Stimulated activated CD8-positive, alpha-beta memory T cell treated with anti-CD3 and anti-CD28 coated beads, Interleukin-4, amount 100 ng/mL, for 4 hours (primary cell): Measurements from ENCODE around the gene XXYLT1.
"Not testable (repeated sequence)": the region's sequence is repeated elsewhere in the genome, so short reads cannot be mapped to it uniquely, and the experiment has no call there.

Experiments used
- DNase-seq, 2 donors: peaks; one replicate each; pipeline ENCODE4 v3.0.0-alpha.2; 2020; ENCODE audit warnings: low read depth in 2 of 2, low spot score in 1 of 2

XXYLT1 gene

DNA sequence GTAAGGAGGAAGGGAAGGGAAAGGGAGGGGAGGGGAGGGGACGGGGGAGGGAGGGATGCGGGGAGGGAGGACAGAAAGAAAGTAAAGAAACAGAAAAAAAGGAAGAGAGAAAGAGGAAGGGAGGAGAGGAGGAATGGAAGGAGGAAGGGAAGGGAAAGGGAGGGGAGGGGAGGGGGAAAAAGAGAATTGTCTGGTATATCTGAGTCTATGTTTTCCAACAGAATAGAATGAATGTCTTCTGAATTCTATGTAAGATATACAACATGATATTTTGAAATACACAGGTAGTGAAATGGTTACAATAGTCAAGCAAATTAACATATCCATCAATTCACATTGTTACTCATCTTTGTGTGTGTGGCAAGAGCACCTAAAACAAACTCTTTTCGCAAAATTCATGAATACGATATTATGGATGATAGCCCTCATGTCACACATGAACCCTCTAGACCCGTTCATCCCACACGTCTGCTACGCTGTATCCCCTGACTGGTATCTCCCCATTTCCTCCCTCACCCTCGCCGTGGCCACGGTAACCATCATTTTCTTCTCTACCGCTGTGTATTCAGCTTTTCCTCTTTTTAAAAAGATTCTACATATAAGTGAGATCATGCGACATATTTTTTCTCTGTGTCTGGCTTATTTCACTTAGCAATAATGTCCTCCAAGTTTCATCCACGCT is 168.9 kb downstream of the XXYLT1 start:
- DNase-seq, result no peak

DNA sequence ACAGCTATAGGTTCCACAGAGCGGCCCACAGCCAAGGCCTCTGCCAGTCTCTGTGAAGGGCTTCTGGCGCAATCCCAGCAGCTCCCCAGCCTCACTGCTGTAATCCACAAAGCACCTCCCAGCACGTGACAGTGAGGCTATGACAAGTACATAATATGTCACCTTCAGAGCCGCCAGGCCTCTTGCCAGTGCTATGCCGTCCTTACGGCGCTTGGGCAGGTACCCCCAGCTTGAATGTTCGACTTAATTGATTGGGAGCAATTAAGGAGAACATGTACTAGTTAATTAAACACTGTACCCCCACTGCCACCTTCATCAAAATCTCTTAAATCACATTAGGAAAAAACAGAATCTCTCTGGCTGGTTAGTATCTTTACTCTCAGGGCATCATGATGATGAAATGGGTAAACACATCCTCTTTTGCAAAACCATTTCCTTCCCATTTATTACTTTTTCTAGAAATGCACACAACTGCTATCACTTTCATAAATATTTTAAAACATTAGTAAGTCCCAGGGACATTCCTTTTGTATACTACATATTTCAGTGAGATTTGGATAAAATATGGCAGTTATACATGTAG is 169.9 kb downstream of the XXYLT1 start:
- no peak for DNase-seq

DNA sequence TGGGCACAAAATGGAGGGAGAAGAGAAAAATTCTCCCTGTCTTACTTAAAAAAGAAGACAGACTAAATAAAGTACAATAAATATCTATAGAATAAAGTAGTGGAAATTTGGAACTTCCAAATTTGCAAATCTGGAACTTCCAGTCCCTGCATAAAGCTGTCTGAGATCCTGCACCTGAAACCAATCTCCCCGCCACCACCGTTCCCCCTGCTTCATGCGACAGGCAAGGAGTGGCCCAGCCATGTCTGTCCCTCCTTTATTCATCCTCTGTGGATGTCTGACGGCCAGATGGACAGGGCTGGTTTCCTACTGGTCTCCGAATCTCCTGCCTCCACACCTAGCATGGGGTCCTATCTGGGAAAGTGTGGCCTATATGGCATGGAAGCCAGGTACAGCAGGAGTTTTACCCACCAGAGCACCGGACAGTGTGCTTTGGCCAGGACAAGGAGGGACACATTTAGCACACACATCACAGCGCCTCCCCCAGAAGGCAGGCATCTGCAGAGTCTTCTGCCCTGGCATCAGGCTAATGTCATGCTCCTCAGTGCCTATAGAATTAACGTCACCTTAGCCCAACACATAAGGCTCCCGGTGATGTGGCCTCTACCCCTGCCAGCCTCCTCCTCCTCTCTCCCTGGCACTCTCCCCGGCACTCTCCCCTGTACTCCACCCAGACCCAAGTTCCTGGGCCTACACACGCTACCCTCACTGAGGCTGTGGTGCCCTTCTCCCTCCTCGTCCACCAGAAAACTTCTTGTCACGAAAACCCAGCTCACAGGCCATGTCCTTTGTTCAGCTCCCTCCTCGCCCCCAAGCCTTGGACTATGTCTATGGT is 170.8 kb downstream of the XXYLT1 start:
- DNase-seq, result no peak

DNA sequence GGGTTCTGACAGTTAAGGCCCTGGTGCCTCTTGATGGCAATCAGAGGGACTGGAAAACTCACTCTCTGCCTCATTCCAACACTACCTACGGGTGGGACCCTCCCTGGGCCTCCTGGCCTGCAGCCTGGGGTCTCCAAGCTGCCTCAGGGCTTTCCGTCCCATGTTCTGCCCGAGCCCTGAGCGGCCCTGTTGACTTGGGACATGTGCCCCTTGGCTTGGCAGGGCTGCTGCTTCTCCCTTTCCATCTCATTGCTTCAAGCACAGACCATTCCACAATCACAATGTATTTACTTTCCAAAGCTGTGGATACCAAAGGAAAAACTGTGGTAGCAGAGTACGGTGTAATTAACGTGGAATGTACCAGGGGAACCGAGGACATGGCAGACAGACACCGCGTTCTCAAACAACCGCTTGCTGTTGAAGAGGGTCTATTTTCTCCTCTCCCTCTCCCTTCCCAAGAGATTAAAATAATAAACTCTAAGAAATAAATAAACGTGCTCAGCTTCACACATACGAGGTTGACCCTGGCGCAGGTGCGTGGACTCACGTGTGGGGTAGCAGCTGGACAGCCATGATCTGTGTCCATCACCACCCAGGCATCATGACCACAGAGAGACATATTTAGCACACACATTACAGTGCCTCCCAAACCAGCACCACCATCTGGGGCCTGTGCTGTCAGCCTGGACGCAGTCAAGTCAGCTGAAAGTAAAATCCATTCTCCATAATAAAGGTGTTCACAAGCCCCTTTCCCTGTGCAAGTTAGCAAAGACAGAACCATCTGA is 172.0 kb downstream of the XXYLT1 start:
- DNase-seq, result no peak

DNA sequence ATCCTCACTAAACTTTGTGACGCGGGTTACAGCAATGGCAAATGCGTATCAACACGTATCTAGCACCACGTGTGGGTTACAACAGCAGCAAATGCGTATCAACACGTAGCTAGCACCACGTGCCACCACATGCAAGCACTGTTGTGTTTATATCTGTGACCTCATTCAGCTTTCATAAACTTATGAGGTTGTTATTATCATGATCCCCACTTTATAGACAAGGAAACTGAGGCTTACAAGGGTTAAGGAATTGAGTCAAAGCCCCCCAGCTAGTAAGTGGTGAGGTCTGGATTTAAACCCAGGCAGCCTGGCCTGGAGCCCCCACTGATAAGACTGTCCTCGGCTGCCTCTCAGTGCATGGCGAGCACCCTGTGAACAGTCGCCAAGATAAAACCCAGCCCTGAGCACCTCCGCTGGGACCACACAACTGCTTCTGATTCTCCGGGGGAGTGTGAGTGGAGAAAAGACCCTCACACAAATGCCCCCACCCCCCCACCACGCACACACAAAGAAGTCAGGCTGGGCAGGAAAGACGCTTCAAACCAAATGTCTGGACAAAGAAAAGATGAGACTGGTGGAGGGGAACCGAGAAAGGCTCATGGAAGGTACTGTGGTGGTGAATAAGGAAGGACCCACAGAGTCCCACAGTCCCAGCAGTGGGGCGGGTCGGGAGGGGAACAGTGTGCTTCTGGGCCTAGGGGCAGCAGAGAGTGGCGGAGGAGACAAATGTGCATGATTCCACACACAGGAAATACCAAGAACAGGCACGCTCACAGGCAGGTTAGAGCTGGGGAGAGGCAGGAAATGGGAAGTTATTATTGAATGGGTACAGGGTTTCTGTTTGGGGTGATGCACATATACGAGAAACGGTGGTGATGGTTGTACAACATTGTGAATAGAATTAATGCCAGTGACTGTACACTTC is 173.4 kb downstream of the XXYLT1 start:
- no peak for DNase-seq

DNA sequence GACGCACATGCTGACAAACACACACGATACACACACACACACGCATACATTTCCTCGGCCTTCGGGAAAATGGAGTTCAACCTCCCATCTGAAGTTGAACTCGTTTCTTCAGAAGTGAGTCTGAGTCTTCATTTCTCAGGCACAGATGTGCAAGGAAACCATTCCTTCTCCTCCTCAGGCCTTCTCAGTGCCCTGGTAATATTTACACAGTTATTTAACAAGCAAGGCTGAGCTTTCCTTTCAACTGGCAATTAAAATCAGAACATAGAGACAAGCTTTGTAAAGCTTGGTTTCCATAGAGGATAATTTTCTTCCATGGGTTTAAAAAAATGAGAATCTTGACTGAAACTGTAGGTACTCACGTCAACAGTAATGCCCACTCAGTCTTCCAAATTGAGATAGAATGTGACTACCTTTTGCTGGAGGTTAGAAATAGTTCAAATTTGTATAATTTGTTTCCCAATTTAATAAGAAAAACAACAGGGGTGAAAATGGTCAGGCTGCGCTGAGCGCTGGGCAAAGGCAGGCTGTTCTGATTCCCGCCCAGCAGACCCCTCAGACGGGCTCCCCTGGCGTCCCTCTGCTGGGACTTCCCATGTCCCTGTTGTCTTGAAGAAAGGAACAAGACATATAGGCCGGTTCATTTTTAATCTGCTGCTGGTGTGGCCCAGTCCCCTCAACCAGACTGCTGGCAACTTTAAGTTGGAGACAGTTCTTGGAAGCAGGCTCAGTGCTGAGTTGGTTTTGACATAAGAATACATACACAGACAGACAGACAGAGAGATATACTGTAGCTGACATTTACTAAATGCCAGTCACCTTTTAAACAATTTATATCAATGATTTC is 174.3 kb downstream of the XXYLT1 start:
- no peak for DNase-seq

DNA sequence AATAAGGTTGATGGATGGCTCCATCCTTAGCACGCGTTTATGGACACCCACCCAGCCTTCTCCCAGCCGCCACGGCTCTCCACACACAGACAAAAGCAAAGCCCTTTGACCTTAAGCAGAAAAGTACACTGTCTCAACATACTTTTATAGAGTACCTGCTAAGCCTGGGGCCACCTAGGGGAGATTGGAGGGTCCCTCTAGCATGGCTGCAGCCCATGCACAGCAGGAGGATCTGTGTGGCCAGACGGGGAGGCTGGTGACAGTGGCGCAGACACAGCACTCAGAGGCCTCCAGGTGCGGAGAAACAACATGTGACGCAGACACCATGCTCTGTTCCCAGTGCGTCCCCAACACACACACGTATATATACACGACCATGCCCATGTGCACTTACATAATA is 174.9 kb downstream of the XXYLT1 start:
- DNase-seq, result no peak

DNA sequence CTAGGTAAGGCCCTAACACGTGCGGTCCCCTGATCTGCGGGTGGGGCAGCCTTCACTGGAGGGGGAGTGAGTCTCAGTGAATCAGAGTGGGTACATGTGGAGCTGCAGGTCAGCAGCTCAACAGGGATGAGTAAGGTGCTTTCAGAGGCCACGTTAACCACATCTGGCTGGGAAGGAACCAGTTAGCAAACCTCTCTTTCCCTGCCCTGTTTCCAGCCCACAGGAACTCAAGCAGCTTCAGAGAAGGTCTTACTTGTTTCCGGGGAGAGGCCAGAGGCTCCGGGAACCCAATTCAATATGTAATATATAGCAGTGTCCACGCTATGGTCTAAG is 175.3 kb downstream of the XXYLT1 start:
- DNase-seq, result no peak

DNA sequence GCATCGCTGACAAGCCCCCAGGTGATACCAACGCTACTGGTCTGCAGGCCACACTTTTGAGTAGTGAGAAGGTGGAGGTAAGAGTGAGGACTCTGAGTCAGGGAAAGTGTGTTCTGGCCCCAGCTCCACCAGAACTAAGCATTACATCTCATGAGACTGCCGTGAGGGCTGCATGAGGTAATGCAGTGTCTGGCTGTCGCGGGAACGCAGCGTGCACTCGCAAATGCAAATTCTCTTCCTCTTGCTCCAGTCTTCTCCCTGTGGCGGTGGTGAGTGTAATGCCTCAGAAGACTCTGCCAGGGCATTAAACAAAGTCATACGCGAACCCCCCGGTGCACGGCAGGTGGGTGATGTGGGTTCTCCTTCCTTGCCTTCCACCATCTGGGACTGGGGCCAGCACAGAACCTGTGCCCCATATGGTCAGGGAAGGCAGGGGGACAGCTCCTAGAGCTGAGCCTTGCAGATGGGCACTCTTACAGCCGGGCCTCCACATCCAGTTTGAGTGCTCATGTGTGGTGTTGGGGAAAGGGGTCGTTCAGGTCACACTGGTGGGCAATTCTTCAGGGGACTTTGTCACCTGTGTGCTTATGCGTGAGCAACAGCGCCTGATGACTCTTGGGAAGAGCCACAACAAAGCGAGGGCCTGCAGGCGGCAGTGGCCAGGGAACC is 175.8 kb downstream of the XXYLT1 start:
- DNase-seq, result no peak

DNA sequence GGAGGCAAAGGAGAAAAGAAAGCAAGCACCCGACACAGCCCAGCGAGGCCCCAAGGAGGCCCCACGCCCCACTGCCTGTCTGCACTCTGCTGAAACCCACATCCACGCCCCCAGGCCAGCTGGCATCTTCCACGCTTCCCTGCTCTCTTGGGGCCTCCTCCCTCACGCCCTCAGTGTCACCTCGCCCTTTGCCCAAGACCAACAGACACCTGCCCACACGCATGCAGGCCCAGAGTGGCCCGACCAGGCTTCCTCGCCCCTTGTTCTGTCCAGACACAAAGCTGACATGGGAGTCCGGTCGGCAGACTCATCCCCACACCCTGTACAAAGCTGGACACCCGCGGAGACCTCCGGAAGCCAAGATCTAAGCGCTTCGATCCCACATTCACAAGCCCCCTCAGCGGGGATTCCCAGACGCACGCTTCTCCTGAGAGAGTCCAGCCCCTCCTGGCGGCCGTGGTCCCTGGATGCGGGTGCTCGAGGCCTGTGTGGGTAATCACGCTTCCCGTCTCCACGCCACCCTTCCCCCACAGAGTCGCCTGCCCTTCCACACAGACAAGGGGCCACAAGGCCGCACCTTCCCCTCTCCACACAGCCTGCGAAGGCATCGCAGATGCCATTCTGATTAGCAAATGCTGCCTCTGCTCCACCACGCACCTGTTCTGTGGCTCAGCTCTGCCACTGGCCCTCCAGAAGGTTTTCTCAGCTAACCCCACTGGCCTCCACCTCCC is 176.6 kb downstream of the XXYLT1 start:
- no peak for DNase-seq

DNA sequence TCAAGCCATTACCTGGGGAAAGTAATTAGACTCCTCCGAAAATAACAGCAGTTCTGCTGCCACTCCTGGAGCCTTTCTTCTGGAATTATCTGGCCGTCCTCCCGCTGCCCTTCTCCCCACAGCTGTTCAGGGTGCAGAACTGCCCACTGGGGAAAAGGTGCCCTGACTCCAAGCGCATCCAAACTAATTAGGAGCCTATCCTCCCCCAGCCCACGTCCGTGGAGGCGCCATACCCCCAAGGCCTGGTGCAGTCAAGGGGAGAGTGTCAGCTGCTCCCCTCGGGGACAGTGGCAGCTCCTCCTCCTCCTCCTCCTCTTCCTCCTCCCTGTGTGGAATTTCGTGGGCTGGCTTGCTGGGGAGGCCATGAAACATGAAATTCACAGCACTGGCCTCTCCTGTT is 177.2 kb downstream of the XXYLT1 start:
- DNase-seq, result no peak

DNA sequence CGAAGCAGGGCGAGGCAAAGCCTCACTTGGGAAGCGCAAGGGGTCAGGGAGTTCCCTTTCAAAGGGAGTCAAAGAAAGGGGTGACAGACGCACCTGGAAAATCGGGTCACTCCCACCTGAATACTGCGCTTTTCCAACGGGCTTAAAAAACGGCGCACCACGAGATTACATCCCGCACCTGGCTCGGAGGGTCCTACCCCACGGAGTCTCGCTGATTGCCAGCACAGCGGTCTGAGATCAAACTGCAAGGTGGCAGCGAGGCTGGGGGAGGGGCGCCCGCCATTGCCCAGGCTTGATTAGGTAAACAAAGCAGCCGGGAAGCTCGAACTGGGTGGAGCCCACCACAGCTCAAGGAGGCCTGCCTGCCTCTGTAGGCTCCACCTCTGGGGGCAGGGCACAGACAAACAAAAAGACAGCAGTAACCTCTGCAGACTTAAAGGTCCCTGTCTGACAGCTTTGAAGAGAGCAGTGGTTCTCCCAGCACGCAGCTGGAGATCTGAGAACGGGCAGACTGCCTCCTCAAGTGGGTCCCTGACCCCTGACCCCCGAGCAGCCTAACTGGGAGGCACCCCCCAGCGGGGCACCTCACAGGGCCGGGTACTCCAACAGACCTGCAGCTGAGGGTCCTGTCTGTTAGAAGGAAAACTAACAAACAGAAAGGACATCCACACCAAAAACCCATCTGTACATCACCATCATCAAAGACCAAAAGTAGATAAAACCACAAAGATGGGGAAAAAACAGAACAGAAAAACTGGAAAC is 182.9 kb downstream of the XXYLT1 start:
- DNase-seq, result not testable (repeated sequence)

DNA sequence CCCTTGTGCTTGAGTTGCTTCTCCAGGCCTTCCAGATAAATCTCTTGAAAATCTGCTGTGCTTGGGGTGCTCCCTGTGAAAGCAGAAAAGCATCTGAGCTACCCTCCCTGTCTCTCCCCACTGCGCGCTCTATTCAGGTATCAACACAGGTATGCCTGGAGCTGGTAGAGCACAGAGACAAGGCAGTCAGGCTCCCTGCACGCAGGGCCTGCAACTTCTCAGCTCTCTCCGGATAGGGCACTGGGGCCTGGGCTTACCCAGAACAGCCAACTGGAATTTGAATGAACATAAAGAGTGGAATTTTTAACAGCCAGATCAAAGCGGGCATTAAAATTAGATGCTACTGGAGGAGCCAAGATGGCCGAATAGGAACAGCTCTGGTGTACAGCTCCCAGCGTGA is 183.6 kb downstream of the XXYLT1 start:
- no peak for DNase-seq

DNA sequence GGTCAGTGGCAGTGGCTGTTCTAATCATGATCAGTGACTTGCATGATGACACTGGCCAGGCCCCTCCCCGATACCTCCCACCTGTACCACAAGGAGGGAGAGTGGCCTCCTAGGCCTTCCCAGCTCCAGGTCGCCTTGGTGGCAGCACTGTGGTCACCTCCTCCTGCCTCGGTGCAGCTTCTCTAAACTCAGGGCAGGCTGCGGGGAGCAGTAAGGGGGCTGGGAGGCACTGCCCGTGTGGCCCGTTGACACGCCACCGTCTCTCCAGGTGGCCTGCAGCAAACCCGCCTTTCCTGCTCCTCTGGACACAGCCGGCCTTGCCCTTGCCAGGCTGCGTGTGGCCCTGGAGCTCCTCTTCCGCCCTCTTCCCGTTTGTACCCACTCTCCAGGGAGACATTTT is 184.1 kb downstream of the XXYLT1 start:
- no peak for DNase-seq

DNA sequence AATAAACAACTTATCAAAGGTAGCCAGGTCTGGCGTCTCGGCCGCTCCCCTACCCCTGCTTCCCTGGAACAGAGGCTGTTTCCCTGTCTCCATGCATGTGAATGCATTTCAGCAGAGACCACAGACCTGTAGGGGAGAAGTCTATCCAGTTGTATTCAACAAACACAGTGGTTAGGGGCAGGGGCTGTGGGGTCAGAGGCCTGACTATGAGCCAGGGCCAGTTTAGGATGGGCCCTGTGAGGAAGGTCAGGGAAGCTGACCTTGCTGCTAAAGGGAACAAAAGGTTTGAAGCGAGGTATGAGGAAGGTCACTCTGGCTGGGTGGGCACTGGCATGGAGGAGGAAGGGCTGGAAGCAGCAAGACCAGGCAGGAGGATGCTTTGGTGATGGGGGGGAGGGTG is 184.6 kb downstream of the XXYLT1 start:
- no peak for DNase-seq

DNA sequence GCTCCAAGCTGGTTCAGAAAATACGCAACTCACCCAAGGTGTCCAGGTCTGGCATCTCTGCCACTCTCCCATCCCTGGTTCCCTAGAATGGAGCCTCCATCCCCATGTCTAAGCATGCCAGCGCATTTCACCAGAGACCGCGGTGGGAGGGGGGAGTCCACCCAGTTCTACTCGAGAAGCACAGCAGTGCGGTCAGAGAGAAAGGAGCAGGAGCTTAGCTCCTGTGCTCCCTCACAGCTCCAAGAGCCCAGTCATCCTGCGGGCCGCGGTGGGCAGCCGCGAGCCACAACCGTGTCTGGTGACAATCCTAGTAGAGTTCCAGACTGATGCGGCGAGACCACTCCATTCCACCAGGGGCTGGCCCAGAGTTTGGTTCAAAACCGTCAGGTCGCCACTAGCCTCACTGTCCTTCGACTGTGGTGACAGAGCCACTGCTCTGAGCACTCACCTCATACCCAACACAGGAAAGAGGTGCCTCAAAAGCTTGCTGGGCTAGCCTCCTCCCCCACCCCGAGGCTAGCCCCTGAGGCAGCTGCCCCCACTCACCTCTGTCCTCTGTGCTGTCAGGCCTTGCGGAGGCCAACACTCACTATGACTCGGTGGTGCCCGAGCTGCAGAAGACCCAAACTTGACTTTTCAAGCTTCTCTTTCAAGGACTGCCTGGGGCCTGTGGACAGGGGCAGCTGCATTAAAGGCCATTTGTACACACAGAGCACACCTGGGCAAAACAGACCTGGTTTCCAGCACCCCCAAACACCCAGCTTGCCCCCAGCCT is 185.4 kb downstream of the XXYLT1 start:
- no peak for DNase-seq

DNA sequence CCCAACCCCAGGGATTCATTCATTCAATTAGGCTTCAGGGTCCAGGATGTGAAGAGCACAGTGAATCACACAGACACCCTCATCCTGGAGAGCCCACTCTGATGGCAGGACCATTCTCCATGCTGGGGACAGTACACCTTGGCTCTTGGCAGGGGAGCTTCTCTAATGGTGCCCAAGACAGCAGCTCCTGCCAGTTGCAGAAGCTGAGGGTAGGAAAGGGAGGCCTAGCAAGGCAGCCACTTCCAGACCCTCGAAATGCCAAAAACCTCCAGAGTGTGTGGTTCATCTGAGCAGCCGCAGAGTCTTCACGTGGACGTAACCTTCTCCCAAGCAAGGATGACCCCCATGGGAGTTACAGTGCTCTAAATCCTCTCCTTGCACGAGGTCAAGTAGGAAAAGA is 186.2 kb downstream of the XXYLT1 start:
- no peak for DNase-seq
